OCI-LY1 (cell line): ENCODE data around the gene OLFML2B.

ENCODE experiments used
- H2AFZ ChIP-seq: fragments of 200-600 bp; sonication (generic), shearing (Covaris generic); 2 replicates; pipeline ENCODE4 v1.6.0; 2014; ENCODE audit warnings: antibody characterized with exemption, mild to moderate bottlenecking, low read length
- H3F3A ChIP-seq: fragments of 200-600 bp; sonication (generic), shearing (Covaris generic); 2 replicates; pipeline ENCODE4 v1.6.0; 2014; ENCODE audit warnings: mild to moderate bottlenecking, antibody characterized with exemption, low read length, moderate library complexity; ENCODE audit not compliant: insufficient read depth
- H3K27ac ChIP-seq: fragments of 200-600 bp; sonication (generic); 2 replicates; pipeline ENCODE4 v1.5.1; 2014; ENCODE audit warnings: low read length, mixed run types, mild to moderate bottlenecking, low read depth; ENCODE audit not compliant: poor library complexity, severe bottlenecking
- H3K27me3 ChIP-seq: fragments of 200-600 bp; sonication (generic); 2 replicates; pipeline ENCODE4 v1.6.0; 2014; ENCODE audit warnings: antibody characterized with exemption, mild to moderate bottlenecking, low read length, moderate library complexity; ENCODE audit not compliant: insufficient read depth
- H3K36me3 ChIP-seq: fragments of 200-600 bp; sonication (generic); 2 replicates; pipeline ENCODE4 v1.6.1; 2014; ENCODE audit warnings: mild to moderate bottlenecking, antibody characterized with exemption, low read length, moderate library complexity, mixed read lengths; ENCODE audit not compliant: insufficient read depth
- H3K4me1 ChIP-seq: fragments of 200-600 bp; sonication (generic); 2 replicates; pipeline ENCODE4 v1.5.1; 2014; ENCODE audit warnings: mild to moderate bottlenecking, low read length, moderate library complexity; ENCODE audit not compliant: insufficient read depth, severe bottlenecking
- H3K4me2 ChIP-seq: fragments of 200-600 bp; sonication (generic), shearing (Covaris generic); 2 replicates; pipeline ENCODE4 v1.6.1; 2014; ENCODE audit warnings: low read length
- H3K4me3 ChIP-seq: fragments of 200-600 bp; sonication (generic); 2 replicates; pipeline ENCODE4 v1.5.1; 2014; ENCODE audit warnings: low read length, low read depth, mild to moderate bottlenecking, mixed read lengths; ENCODE audit not compliant: poor library complexity, severe bottlenecking
- H3K79me2 ChIP-seq: fragments of 200-600 bp; shearing (Covaris generic); 2 replicates; pipeline ENCODE4 v1.6.1; 2016; ENCODE audit warnings: mixed run types, low read length, mixed read lengths; ENCODE audit not compliant: insufficient read depth
- H3K9ac ChIP-seq: fragments of 200-600 bp; sonication (generic), shearing (Covaris generic); 2 replicates; pipeline ENCODE4 v1.6.1; 2014; ENCODE audit warnings: mild to moderate bottlenecking, low read length, mixed read lengths
- H3K9me2 ChIP-seq: fragments of 200-600 bp; sonication (generic), shearing (Covaris generic); 2 replicates; pipeline ENCODE4 v1.6.1; 2014; ENCODE audit warnings: low read depth, mild to moderate bottlenecking, low read length, mixed read lengths
- H3K9me3 ChIP-seq: fragments of 200-600 bp; shearing (Covaris generic); 2 replicates; pipeline ENCODE4 v1.6.1; 2014; ENCODE audit warnings: low read length, mixed read lengths
- H4K20me1 ChIP-seq: fragments of 200-600 bp; sonication (generic), shearing (Covaris generic); 2 replicates; pipeline ENCODE4 v1.6.0; 2016; ENCODE audit warnings: mild to moderate bottlenecking, low read length; ENCODE audit not compliant: insufficient read depth
- CTCF ChIP-seq: fragments of 200-600 bp; sonication (generic), shearing (Covaris generic); IDR thresholded peaks from 2 replicates; pipeline ENCODE4 v1.5.1; 2017; ENCODE audit warnings: mild to moderate bottlenecking, antibody characterized with exemption, low read length, moderate library complexity, mixed read lengths
- EZH2 ChIP-seq: fragments of 200-600 bp; sonication (generic), shearing (Covaris generic); IDR thresholded peaks from 2 replicates; pipeline ENCODE4 v1.8.0; 2017; ENCODE audit warnings: borderline replicate concordance, mixed run types, mild to moderate bottlenecking, antibody characterized with exemption, low read length, moderate library complexity, mixed read lengths

OLFML2B gene

GRCh38 chr1:161981126-161981525 is 42.5 kb downstream of the OLFML2B start:
- Histone ChIP-seq H3K4me1 (no peaks in the 10 kb centered on the region), H3K27me3 (no peaks in the 10 kb centered on the region; the same call in 1 of the 2 replicates), H3K9ac (no peak overlapping the region), H3K9me2 (no peaks in the 10 kb centered on the region), H3K9me3 (no peaks in the 10 kb centered on the region), H3K79me2 (no peaks in the 10 kb centered on the region), H3F3A (no peaks in the 10 kb centered on the region), H4K20me1 (no peaks in the 10 kb centered on the region), H3K27ac (no peak overlapping the region), H2AFZ (no peak overlapping the region), H3K4me2 (no peak overlapping the region), H3K4me3 (no peak overlapping the region), H3K36me3 (no peaks in the 10 kb centered on the region)
- TF ChIP-seq EZH2 (no peak), CTCF (no peak)

- H3K4me1 ChIP-seq = no peaks in the 10 kb centered on the region
- H4K20me1 ChIP-seq = no peaks in the 10 kb centered on the region
- H3K4me3 ChIP-seq = no peak overlapping the region
- no peak overlapping the region for H3K9ac ChIP-seq
- H3K27ac ChIP-seq = no peak overlapping the region
- H3K36me3 ChIP-seq = no peaks in the 10 kb centered on the region
- no peak overlapping the region for H3K4me2 ChIP-seq
- H3K9me3 ChIP-seq = no peaks in the 10 kb centered on the region
- no peaks in the 10 kb centered on the region for H3K9me2 ChIP-seq
- no peak overlapping the region for H2AFZ ChIP-seq
- no peaks in the 10 kb centered on the region; the same call in 1 of the 2 replicates for H3K27me3 ChIP-seq
- TF ChIP-seq EZH2 = no peak
- TF ChIP-seq CTCF = no peak
- H3F3A ChIP-seq = no peaks in the 10 kb centered on the region
- no peaks in the 10 kb centered on the region for H3K79me2 ChIP-seq
Observed at GRCh38 chr1:161978011-161978790, 45.5 kb downstream of the OLFML2B start.

GRCh38 chr1:161973924-161974845 is 49.5 kb downstream of the OLFML2B start:
- Histone ChIP-seq H3K4me2 (no peak overlapping the region), H3K36me3 (no peaks in the 10 kb centered on the region), H3K4me1 (no peaks in the 10 kb centered on the region), H3K27me3 (no peaks in the 10 kb centered on the region), H3K4me3 (no peak overlapping the region), H4K20me1 (no peaks in the 10 kb centered on the region), H3K9me3 (no peaks in the 10 kb centered on the region), H3K79me2 (no peaks in the 10 kb centered on the region), H3K27ac (no peak overlapping the region), H3F3A (no peaks in the 10 kb centered on the region), H3K9me2 (no peaks in the 10 kb centered on the region), H2AFZ (no peak overlapping the region), H3K9ac (no peak overlapping the region)
- no peak for TF ChIP-seq EZH2
- TF ChIP-seq CTCF = no peak
